Esophagus squamous epithelium (tissue), 4 donors: ENCODE results near the gene PTBP2.

ENCODE experiments used
- CTCF ChIP-seq, 6 experiments: fragments of 450-650 bp in 4 of 6; fragments of 200-600 bp in 2 of 6; sonication (generic) in 2 of 6; IDR thresholded peaks; one replicate each; pipeline ENCODE4 v1.5.1; 2016 to 2019; ENCODE audit warnings: antibody characterized with exemption in 6 of 6, mild to moderate bottlenecking in 4 of 6, moderate library complexity in 4 of 6
- POLR2A ChIP-seq, 4 donors: fragments of 450-650 bp; IDR thresholded peaks; one replicate each; pipeline ENCODE4 v1.6.1; 2017; ENCODE audit warnings: antibody characterized with exemption in 4 of 4, mild to moderate bottlenecking in 4 of 4, moderate library complexity in 3 of 4

GRCh38 chr1:96804648-96805047 lies 83.1 kb downstream of the PTBP2 start:
- TF ChIP-seq CTCF (IDR thresholded peaks at IDR 0.05) (no peak), POLR2A (IDR thresholded peaks at IDR 0.05) (no peak)
